H1 (cell line): Measurements from ENCODE around the gene RGS11. TPM values are rescaled to one million over a fixed set of nuclear protein-coding genes. Genes with fewer than 3 reads are reported as not detected.

Experiments
- ATF3 ChIP-seq: IDR thresholded peaks from 2 replicates; pipeline ENCODE4 v1.6.1; 2011; ENCODE audit warnings: low read depth, mild to moderate bottlenecking, low read length; ENCODE audit not compliant: insufficient read depth
- BCL11A ChIP-seq, 2 experiments: IDR thresholded peaks; one replicate each; pipeline ENCODE4 v1.6.1; 2011; ENCODE audit warnings: low read depth in 2 of 2, low read length in 2 of 2, mild to moderate bottlenecking in 2 of 2
- CBX8 ChIP-seq: fragments of 300-800, 300-1000 bp; sonication (generic); IDR thresholded peaks from 2 replicates; pipeline ENCODE4 v1.7.1; 2016; ENCODE audit warnings: low read depth, low read length, borderline replicate concordance
- FOSL1 ChIP-seq: IDR thresholded peaks from 2 replicates; pipeline ENCODE4 v1.6.1; 2011; ENCODE audit warnings: mild to moderate bottlenecking, low read depth, low read length, moderate library complexity; ENCODE audit not compliant: insufficient read depth
- GABPA ChIP-seq: IDR thresholded peaks from 2 replicates; pipeline ENCODE4 v1.6.1; 2011; ENCODE audit warnings: mild to moderate bottlenecking, low read length, moderate library complexity, borderline replicate concordance; ENCODE audit not compliant: insufficient read depth
- SRF ChIP-seq: IDR thresholded peaks from 2 replicates; pipeline ENCODE4 v1.6.1; 2011; ENCODE audit warnings: mild to moderate bottlenecking, low read depth, low read length, moderate library complexity
- TEAD4 ChIP-seq: IDR thresholded peaks from 2 replicates; pipeline ENCODE4 v1.6.1; 2012; ENCODE audit warnings: low read depth, low read length, inconsistent platforms, mixed read lengths
- polyA plus RNA-seq, 7 experiments: library from polyadenylated mRNA; depleted of rRNA in 3 of 7; stranded (reverse) in 5 of 7; unstranded in 2 of 7; fragments of >200 nt in 5 of 7; fragments of 200-250 nt in 2 of 7; gene quantifications; 1 replicate in 5 of 7; 2 replicates in 1 of 7; 4 replicates in 1 of 7; pipeline versions ENCODE4 v1.2.1 to v1.2.3, GENCODE V29; 2011 to 2013; ENCODE audit warnings: missing spikeins in 2 of 7, mixed read lengths in 2 of 7
- total RNA-seq: library from RNA; stranded (reverse); fragmentation: NEBNext Ultra II Directional; extraction: Animal tissue kit (Norgen Biotek cat#: 25700); gene quantifications from 2 replicates; pipeline ENCODE4 v1.2.1, GENCODE V29; 2021

The RGS11 gene
- total and polyA plus RNA-seq, 2 of the 8 experiments (the other 6 are each of a cell fraction or from before 2014, with no cell fraction given): 0.84 to 1.2 TPM

- TF ChIP-seq FOSL1 (no peak), CBX8 (no peak), SRF (no peak), GABPA (no peak), ATF3 (no peak), TEAD4 (no peak), BCL11A (IDR thresholded peaks at IDR 0.05; ENCODE audit: low read depth in 2 of 2, low read length in 2 of 2) (no peak)
- TF ChIP-seq, all 59 proteins: peak for 0
Observed at GRCh38 chr16:284204-285120, 8.7 kb upstream of the RGS11 start (continued).
